ENCODE results near the gene SLC30A4.

The SLC30A4 gene

DNA sequence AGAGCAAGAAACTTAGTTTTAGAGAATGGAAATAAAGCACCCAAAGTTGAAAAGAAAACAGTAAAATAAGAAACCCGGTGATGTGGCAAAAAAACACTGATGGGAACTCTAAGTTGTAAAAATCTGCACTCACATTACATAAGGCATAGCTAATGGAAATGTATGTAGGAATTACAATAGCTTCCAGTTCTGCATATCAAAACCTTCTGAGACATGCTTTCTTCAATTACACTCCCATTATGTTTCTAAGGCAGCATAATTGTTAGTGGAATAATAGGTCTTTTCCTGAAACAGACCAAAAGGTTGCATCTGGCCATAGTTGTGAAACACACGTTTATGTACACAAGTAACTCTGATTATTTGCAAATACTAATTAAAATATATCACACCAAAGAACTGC is 41.4 kb downstream of the SLC30A4 start:
- peaks cover 26% of the 10 kb centered on the region for H3K27me3 ChIP-seq (ENCODE audit: insufficient read depth, insufficient read length)
- DNase-seq (ENCODE audit: low read depth, low spot score), result no peak
- H3K9ac ChIP-seq (ENCODE audit: insufficient read length, low read depth), result no peak overlapping the region
- H3K4me3 ChIP-seq (ENCODE audit: insufficient read length, low read depth), result no peak overlapping the region
- H3K9me3 ChIP-seq (ENCODE audit: insufficient read depth, low read length), result no peaks in the 10 kb centered on the region
- H3K36me3 ChIP-seq (ENCODE audit: insufficient read depth, insufficient read length, low read length), result no peaks in the 10 kb centered on the region
- no peaks in the 10 kb centered on the region for H3K4me1 ChIP-seq (ENCODE audit: insufficient read depth, insufficient read length)
- TF ChIP-seq ZNF274 (IDR thresholded peaks at IDR 0.05; ENCODE audit: low read depth, low read length) (no peak), SUZ12 (IDR thresholded peaks at IDR 0.05; ENCODE audit: extremely low read depth, insufficient read depth, insufficient read length) (no peak), YY1 (IDR thresholded peaks at IDR 0.05; ENCODE audit: insufficient read depth, insufficient read length) (no peak)

DNA sequence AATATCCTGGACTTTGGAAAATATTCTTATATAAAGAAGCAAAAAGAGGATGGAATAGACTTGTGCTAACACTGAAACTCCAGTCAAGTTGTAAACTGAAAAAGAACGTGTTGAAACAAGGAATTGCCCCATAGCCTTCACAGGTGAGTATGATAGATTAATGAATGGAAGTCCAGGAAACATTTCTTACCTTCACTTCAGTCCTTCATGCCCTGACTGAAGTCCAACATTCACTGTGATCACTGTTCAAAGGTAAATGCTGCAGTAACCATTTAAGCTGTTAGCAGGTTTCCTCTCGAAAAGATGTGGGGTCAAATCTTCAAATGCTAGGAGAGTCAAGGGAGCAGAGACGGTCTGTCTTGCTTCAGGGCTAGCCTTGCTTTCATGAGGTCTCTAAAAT is 46.1 kb downstream of the SLC30A4 start:
- Histone ChIP-seq H3K9ac (ENCODE audit: insufficient read length, low read depth) (no peak overlapping the region), H3K4me1 (ENCODE audit: insufficient read depth, insufficient read length) (no peaks in the 10 kb centered on the region), H3K27me3 (ENCODE audit: insufficient read depth, insufficient read length) (peaks cover 64% of the 10 kb centered on the region), H3K4me3 (ENCODE audit: insufficient read length, low read depth) (no peak overlapping the region), H3K36me3 (ENCODE audit: insufficient read depth, insufficient read length, low read length) (no peaks in the 10 kb centered on the region), H3K9me3 (ENCODE audit: insufficient read depth, low read length) (no peaks in the 10 kb centered on the region)
- no peak for DNase-seq (ENCODE audit: low read depth, low spot score)
- TF ChIP-seq ZNF274 (IDR thresholded peaks at IDR 0.05; ENCODE audit: low read depth, low read length) (no peak), SUZ12 (IDR thresholded peaks at IDR 0.05; ENCODE audit: extremely low read depth, insufficient read depth, insufficient read length) (no peak), YY1 (IDR thresholded peaks at IDR 0.05; ENCODE audit: insufficient read depth, insufficient read length) (no peak)

DNA sequence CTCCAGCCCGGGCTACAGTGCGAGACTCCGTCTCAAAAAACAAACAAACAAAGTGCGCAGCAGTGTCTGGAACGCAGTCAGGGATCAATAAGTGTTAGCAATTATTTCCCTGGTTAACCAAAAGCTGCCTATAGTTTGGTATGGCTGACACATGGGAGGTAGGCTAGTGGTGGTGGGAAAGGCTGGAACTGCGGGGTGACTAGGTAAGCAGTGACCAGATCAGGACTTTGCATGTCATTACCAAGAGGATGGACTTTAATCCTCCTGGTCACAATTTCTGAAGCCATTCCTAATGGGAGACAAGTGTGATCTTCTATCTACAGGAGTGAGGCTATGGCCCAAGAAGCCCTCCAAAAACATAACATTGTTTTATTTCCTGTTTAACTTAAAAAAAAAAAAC is 47.8 kb downstream of the SLC30A4 start:
- Histone ChIP-seq H3K27me3 (ENCODE audit: insufficient read depth, insufficient read length) (peaks cover 77% of the 10 kb centered on the region), H3K4me3 (ENCODE audit: insufficient read length, low read depth) (no peak overlapping the region), H3K4me1 (ENCODE audit: insufficient read depth, insufficient read length) (peaks cover 3% of the 10 kb centered on the region), H3K36me3 (ENCODE audit: insufficient read depth, insufficient read length, low read length) (no peaks in the 10 kb centered on the region), H3K9me3 (ENCODE audit: insufficient read depth, low read length) (no peaks in the 10 kb centered on the region), H3K9ac (ENCODE audit: insufficient read length, low read depth) (no peak overlapping the region)
- no peak for TF ChIP-seq SUZ12 (IDR thresholded peaks at IDR 0.05; ENCODE audit: extremely low read depth, insufficient read depth, insufficient read length)
- no peak for TF ChIP-seq YY1 (IDR thresholded peaks at IDR 0.05; ENCODE audit: insufficient read depth, insufficient read length)
- no peak for TF ChIP-seq ZNF274 (IDR thresholded peaks at IDR 0.05; ENCODE audit: low read depth, low read length)
- no peak for DNase-seq (ENCODE audit: low read depth, low spot score)

DNA sequence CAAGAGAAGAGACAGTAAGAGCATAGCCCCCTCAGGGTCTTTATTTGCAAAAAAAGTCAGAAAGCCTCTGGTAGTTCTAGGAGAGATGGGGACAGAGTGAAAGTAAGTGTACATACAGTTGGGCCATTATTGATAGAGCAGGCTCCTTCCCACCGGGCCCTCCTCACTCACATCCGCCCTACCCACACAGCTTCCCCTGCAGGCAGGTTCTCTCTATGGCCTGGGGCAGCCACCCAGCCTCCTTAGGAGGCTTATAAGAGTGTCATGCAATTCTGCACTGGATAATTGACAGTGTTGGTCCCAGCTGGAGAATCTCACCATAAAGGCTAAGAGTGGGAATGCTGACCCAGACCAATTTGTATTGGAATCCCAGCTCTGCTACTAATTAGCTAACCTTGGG is 49.5 kb downstream of the SLC30A4 start:
- peaks cover 6% of the 10 kb centered on the region for H3K4me1 ChIP-seq (ENCODE audit: insufficient read depth, insufficient read length)
- DNase-seq (ENCODE audit: low read depth, low spot score), result no peak
- TF ChIP-seq SUZ12 (IDR thresholded peaks at IDR 0.05; ENCODE audit: extremely low read depth, insufficient read depth, insufficient read length) (no peak), ZNF274 (IDR thresholded peaks at IDR 0.05; ENCODE audit: low read depth, low read length) (no peak), YY1 (IDR thresholded peaks at IDR 0.05; ENCODE audit: insufficient read depth, insufficient read length) (no peak)
- no peaks in the 10 kb centered on the region for H3K9me3 ChIP-seq (ENCODE audit: insufficient read depth, low read length)
- H3K36me3 ChIP-seq (ENCODE audit: insufficient read depth, insufficient read length, low read length), result no peaks in the 10 kb centered on the region
- H3K4me3 ChIP-seq (ENCODE audit: insufficient read length, low read depth), result no peak overlapping the region
- H3K9ac ChIP-seq (ENCODE audit: insufficient read length, low read depth), result no peak overlapping the region
- H3K27me3 ChIP-seq (ENCODE audit: insufficient read depth, insufficient read length), result peaks cover 82% of the 10 kb centered on the region

DNA sequence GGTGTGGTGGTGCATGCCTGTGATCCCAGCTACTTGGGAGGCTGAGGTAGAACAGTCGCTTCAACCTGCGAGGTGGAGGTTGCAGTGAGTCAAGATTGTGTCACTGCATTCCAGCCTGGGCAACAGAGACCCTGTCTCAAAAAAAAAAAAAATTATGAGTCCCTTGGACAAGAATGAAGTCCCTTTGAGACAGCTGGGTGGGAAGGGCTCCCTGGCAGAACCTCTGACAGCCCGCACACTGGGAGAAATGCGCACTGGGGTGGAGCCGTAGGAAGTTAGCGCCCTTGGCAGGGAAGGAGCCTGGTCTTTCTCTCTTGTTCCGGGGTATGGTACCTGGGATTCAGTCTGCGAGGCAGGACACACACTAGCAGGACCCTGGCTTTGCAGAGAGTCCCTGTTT is 51.4 kb downstream of the SLC30A4 start:
- H3K9me3 ChIP-seq (ENCODE audit: insufficient read depth, low read length), result no peaks in the 10 kb centered on the region
- H3K4me1 ChIP-seq (ENCODE audit: insufficient read depth, insufficient read length), result peaks cover 6% of the 10 kb centered on the region
- H3K9ac ChIP-seq (ENCODE audit: insufficient read length, low read depth), result no peak overlapping the region
- H3K27me3 ChIP-seq (ENCODE audit: insufficient read depth, insufficient read length), result peaks cover 88% of the 10 kb centered on the region
- TF ChIP-seq ZNF274 (IDR thresholded peaks at IDR 0.05; ENCODE audit: low read depth, low read length), result no peak
- TF ChIP-seq SUZ12 (IDR thresholded peaks at IDR 0.05; ENCODE audit: extremely low read depth, insufficient read depth, insufficient read length), result no peak
- no peak for TF ChIP-seq YY1 (IDR thresholded peaks at IDR 0.05; ENCODE audit: insufficient read depth, insufficient read length)
- no peaks in the 10 kb centered on the region for H3K36me3 ChIP-seq (ENCODE audit: insufficient read depth, insufficient read length, low read length)
- no peak overlapping the region for H3K4me3 ChIP-seq (ENCODE audit: insufficient read length, low read depth)
- no peak for DNase-seq (ENCODE audit: low read depth, low spot score)

DNA sequence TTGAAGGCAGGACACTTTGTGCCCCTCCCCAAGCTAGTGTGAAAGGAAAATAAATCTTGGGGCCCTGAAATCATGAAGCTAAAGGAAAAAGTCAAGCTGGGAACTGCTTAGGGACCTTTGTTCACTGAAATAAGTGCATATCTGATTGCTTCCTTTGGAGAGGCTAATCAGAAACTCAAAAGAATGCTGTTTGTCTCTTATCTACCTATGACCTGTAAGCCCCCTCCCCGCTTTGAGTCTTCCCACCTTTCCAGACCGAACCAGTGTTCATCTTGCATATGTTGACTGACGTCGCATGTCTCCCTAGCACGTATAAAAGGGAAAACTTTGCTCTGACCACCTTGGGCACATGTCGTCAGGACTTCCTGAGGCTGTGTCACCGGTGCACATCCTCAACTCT is 53.1 kb downstream of the SLC30A4 start:
- H3K9me3 ChIP-seq (ENCODE audit: insufficient read depth, low read length), result no peaks in the 10 kb centered on the region
- TF ChIP-seq YY1 (IDR thresholded peaks at IDR 0.05; ENCODE audit: insufficient read depth, insufficient read length), result no peak
- TF ChIP-seq SUZ12 (IDR thresholded peaks at IDR 0.05; ENCODE audit: extremely low read depth, insufficient read depth, insufficient read length), result no peak
- TF ChIP-seq ZNF274 (IDR thresholded peaks at IDR 0.05; ENCODE audit: low read depth, low read length), result no peak
- peaks cover 6% of the 10 kb centered on the region for H3K4me1 ChIP-seq (ENCODE audit: insufficient read depth, insufficient read length)
- H3K9ac ChIP-seq (ENCODE audit: insufficient read length, low read depth), result no peak overlapping the region
- no peak overlapping the region for H3K4me3 ChIP-seq (ENCODE audit: insufficient read length, low read depth)
- DNase-seq (ENCODE audit: low read depth, low spot score), result no peak
- peaks cover 83% of the 10 kb centered on the region for H3K27me3 ChIP-seq (ENCODE audit: insufficient read depth, insufficient read length)
- H3K36me3 ChIP-seq (ENCODE audit: insufficient read depth, insufficient read length, low read length), result no peaks in the 10 kb centered on the region

DNA sequence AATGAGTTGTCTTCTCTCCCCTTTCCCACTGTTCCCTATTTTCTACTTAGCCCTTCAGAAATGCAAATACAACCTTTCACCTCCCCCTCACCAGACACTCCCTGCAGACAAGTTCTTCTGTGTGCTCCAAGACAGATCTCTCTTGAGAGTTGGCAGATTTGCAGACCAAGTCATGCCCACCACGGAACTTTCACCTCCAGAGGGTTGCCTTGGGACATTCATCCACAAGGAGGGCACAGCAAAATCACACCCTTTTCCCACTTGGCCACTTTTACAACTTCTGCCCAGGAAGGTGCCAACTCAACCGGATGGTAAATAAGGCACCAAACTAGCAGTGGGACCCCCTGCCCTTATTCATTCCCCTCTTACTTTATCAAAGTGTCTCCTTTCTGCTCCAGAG is 53.5 kb downstream of the SLC30A4 start:
- Histone ChIP-seq H3K4me1 (ENCODE audit: insufficient read depth, insufficient read length) (peaks cover 6% of the 10 kb centered on the region), H3K27me3 (ENCODE audit: insufficient read depth, insufficient read length) (peaks cover 83% of the 10 kb centered on the region), H3K9me3 (ENCODE audit: insufficient read depth, low read length) (no peaks in the 10 kb centered on the region), H3K4me3 (ENCODE audit: insufficient read length, low read depth) (no peak overlapping the region), H3K9ac (ENCODE audit: insufficient read length, low read depth) (no peak overlapping the region), H3K36me3 (ENCODE audit: insufficient read depth, insufficient read length, low read length) (no peaks in the 10 kb centered on the region)
- TF ChIP-seq YY1 (IDR thresholded peaks at IDR 0.05; ENCODE audit: insufficient read depth, insufficient read length) (no peak), ZNF274 (IDR thresholded peaks at IDR 0.05; ENCODE audit: low read depth, low read length) (no peak), SUZ12 (IDR thresholded peaks at IDR 0.05; ENCODE audit: extremely low read depth, insufficient read depth, insufficient read length) (no peak)
- DNase-seq (ENCODE audit: low read depth, low spot score), result no peak

DNA sequence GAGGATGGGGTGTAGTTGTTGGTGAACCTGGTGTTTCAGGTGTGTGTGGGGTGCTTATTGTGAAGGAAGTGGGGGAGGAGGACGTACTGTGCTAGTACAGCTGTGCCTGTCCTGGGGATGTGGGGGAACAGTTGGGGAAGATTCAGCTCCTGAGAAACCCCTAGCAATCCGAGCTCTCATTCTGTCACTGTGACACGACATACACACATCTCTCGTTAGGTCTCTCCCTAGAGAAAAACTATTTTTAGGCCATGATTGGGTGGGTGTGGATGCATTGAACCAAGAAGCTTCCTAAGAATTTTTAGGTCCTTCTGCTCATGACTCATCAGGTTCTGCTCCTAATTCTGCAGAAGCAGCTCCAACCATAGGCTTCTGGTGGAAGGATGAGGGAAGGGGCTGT is 54.3 kb downstream of the SLC30A4 start:
- TF ChIP-seq ZNF274 (IDR thresholded peaks at IDR 0.05; ENCODE audit: low read depth, low read length) (no peak), SUZ12 (IDR thresholded peaks at IDR 0.05; ENCODE audit: extremely low read depth, insufficient read depth, insufficient read length) (no peak), YY1 (IDR thresholded peaks at IDR 0.05; ENCODE audit: insufficient read depth, insufficient read length) (no peak)
- no peak overlapping the region for H3K4me3 ChIP-seq (ENCODE audit: insufficient read length, low read depth)

More for the DNA sequence above, 54.3 kb downstream of the SLC30A4 start:
- Histone ChIP-seq H3K9me3 (ENCODE audit: insufficient read depth, low read length) (no peaks in the 10 kb centered on the region), H3K27me3 (ENCODE audit: insufficient read depth, insufficient read length) (peaks cover 80% of the 10 kb centered on the region), H3K4me1 (ENCODE audit: insufficient read depth, insufficient read length) (peaks cover 6% of the 10 kb centered on the region), H3K9ac (ENCODE audit: insufficient read length, low read depth) (no peak overlapping the region), H3K36me3 (ENCODE audit: insufficient read depth, insufficient read length, low read length) (no peaks in the 10 kb centered on the region)
- no peak for DNase-seq (ENCODE audit: low read depth, low spot score)
